Neuronal stem cell (in vitro differentiated cells): ENCODE results near the gene USHBP1.

Experiments
- DNase-seq: peaks from one replicate; pipeline ENCODE4 v3.0.0-alpha.2; 2013; ENCODE audit warnings: low spot score
- H2AFZ ChIP-seq: one replicate; pipeline ENCODE4 v1.6.1; 2013; ENCODE audit warnings: mild to moderate bottlenecking, low read length, inconsistent platforms
- H2AK5ac ChIP-seq: 2 replicates; pipeline ENCODE4 v1.6.1; 2013; ENCODE audit warnings: low read depth, mild to moderate bottlenecking, inconsistent platforms, low read length, moderate library complexity, mixed read lengths
- H2BK120ac ChIP-seq: 2 replicates; pipeline ENCODE4 v1.6.1; 2013; ENCODE audit warnings: low read depth, mild to moderate bottlenecking, inconsistent platforms, low read length, moderate library complexity, mixed read lengths
- H2BK12ac ChIP-seq: one replicate; pipeline ENCODE4 v1.6.1; 2013; ENCODE audit warnings: low read length, inconsistent platforms
- H2BK15ac ChIP-seq: 2 replicates; pipeline ENCODE4 v1.6.1; 2013; ENCODE audit warnings: mild to moderate bottlenecking, low read length, inconsistent platforms, mixed read lengths
- H2BK5ac ChIP-seq: one replicate; pipeline ENCODE4 v1.6.1; 2013; ENCODE audit warnings: inconsistent platforms, mild to moderate bottlenecking, low read length, moderate library complexity
- H3K14ac ChIP-seq: one replicate; pipeline ENCODE4 v1.6.1; 2013; ENCODE audit warnings: low read length, inconsistent platforms
- H3K18ac ChIP-seq: 2 replicates; pipeline ENCODE4 v1.6.1; 2013; ENCODE audit warnings: low read length, inconsistent platforms
- H3K23ac ChIP-seq: 2 replicates; pipeline ENCODE4 v1.6.1; 2013; ENCODE audit warnings: low read depth, mild to moderate bottlenecking, mixed read lengths, low read length, inconsistent platforms; ENCODE audit not compliant: poor library complexity
- H3K27ac ChIP-seq: replicated peaks from 3 replicates; pipeline ENCODE4 v1.5.1; 2013; ENCODE audit warnings: low read length, inconsistent platforms
- H3K27me3 ChIP-seq, 3 experiments: 2 replicates each; pipeline ENCODE4 v1.6.1; 2013; ENCODE audit warnings: low read length in 3 of 3, mild to moderate bottlenecking in 2 of 3, inconsistent platforms in 1 of 3, low read depth in 1 of 3, mixed read lengths in 1 of 3, moderate library complexity in 1 of 3; ENCODE audit not compliant: control insufficient read depth in 3 of 3, insufficient read depth in 3 of 3
- H3K36me3 ChIP-seq, 2 donors: replicated peaks in 1 of 2; 2 replicates each; pipeline ENCODE4 v1.6.1; 2013; ENCODE audit warnings: low read length in 2 of 2; ENCODE audit not compliant: control insufficient read depth in 2 of 2, insufficient read depth in 2 of 2
- H3K4ac ChIP-seq: 2 replicates; pipeline ENCODE4 v1.6.1; 2013; ENCODE audit warnings: inconsistent platforms, mild to moderate bottlenecking, low read length, moderate library complexity
- H3K4me1 ChIP-seq, 2 donors: 1 replicate in 1 of 2; 2 replicates in 1 of 2; pipeline ENCODE4 v1.6.1; 2013; ENCODE audit warnings: low read length in 2 of 2, low read depth in 1 of 2; ENCODE audit not compliant: control insufficient read depth in 2 of 2, insufficient read depth in 1 of 2
- H3K4me2 ChIP-seq: one replicate; pipeline ENCODE4 v1.6.1; 2013; ENCODE audit warnings: mild to moderate bottlenecking, low read length, inconsistent platforms; ENCODE audit not compliant: insufficient read depth, poor library complexity, severe bottlenecking
- H3K4me3 ChIP-seq, 2 donors: 2 replicates each; pipeline ENCODE4 v1.5.1; 2013; ENCODE audit warnings: low read length in 2 of 2, mild to moderate bottlenecking in 2 of 2, inconsistent platforms in 1 of 2, moderate library complexity in 1 of 2
- H3K79me1 ChIP-seq: one replicate; pipeline ENCODE4 v1.6.1; 2013; ENCODE audit warnings: low read depth, mild to moderate bottlenecking, inconsistent platforms, low read length, moderate library complexity
- H3K9ac ChIP-seq: one replicate; pipeline ENCODE4 v1.6.1; 2013; ENCODE audit warnings: mild to moderate bottlenecking, low read depth, low read length, inconsistent platforms; ENCODE audit not compliant: poor library complexity
- H3K9me3 ChIP-seq, 2 donors: replicated peaks in 1 of 2; 2 replicates each; pipeline versions ENCODE3 to v1.6.1; 2013; ENCODE audit warnings: low read length in 2 of 2, mild to moderate bottlenecking in 2 of 2, inconsistent platforms in 1 of 2, low read depth in 1 of 2, mixed read lengths in 1 of 2, moderate library complexity in 1 of 2; ENCODE audit not compliant: control insufficient read depth in 2 of 2, insufficient read depth in 1 of 2
- H4K8ac ChIP-seq: one replicate; pipeline ENCODE4 v1.6.1; 2013; ENCODE audit warnings: low read depth, mild to moderate bottlenecking, inconsistent platforms, low read length, moderate library complexity
- H4K91ac ChIP-seq: one replicate; pipeline ENCODE4 v1.6.1; 2013; ENCODE audit warnings: low read length, low read depth, mild to moderate bottlenecking, inconsistent platforms; ENCODE audit not compliant: poor library complexity
- WGBS, 2 donors: extraction: QIAGEN DNeasy Blood & Tissue Kit; methylation state at CpG; one replicate each; pipeline ENCODE4 v1.1.7; 2013; ENCODE audit warnings: missing lambda C conversion rate in 2 of 2, mixed read lengths in 1 of 2; ENCODE audit not compliant: insufficient read length in 2 of 2, insufficient replicate concordance in 1 of 2; ENCODE audit errors: extremely low coverage in 2 of 2; 5-methylcytosine and 5-hydroxymethylcytosine counted together

The USHBP1 gene

GRCh38 chr19:17240062-17240752 is 24.3 kb downstream of the USHBP1 start:
- peaks cover 6 to 46% of the 10 kb centered on the region in 2 donors for H3K36me3 ChIP-seq
- no peaks in the 10 kb centered on the region for H3K9me3 ChIP-seq
- H3K9ac ChIP-seq: no peak overlapping the region
- H3K27me3 ChIP-seq: no peaks in the 10 kb centered on the region
- H4K91ac ChIP-seq: no peak overlapping the region
- peaks cover 13 to 26% of the 10 kb centered on the region in 2 donors for H3K4me1 ChIP-seq
- no peak overlapping the region for H2BK15ac ChIP-seq
- H2BK12ac ChIP-seq: no peak overlapping the region
- no peak overlapping the region for H3K23ac ChIP-seq
- no CpG with 5 or more reads among the region's 24 CpGs for WGBS, 2 donors
- peak overlapping the region; percentile 57 for H3K18ac ChIP-seq
- peaks cover 21% of the 10 kb centered on the region for H3K79me1 ChIP-seq
- no peak overlapping the region for H3K4me3 ChIP-seq
- no peak overlapping the region for H3K4ac ChIP-seq
- H2AK5ac ChIP-seq: peak overlapping the region; percentile 75
- no peak overlapping the region for H3K27ac ChIP-seq
- no peak overlapping the region for H4K8ac ChIP-seq
- no peak overlapping the region for H3K4me2 ChIP-seq
- peak overlapping the region; percentile 38 for H3K14ac ChIP-seq
- no peak for DNase-seq
- no peak overlapping the region for H2BK120ac ChIP-seq
- no peak overlapping the region for H2BK5ac ChIP-seq
- no peak overlapping the region for H2AFZ ChIP-seq

DNA sequence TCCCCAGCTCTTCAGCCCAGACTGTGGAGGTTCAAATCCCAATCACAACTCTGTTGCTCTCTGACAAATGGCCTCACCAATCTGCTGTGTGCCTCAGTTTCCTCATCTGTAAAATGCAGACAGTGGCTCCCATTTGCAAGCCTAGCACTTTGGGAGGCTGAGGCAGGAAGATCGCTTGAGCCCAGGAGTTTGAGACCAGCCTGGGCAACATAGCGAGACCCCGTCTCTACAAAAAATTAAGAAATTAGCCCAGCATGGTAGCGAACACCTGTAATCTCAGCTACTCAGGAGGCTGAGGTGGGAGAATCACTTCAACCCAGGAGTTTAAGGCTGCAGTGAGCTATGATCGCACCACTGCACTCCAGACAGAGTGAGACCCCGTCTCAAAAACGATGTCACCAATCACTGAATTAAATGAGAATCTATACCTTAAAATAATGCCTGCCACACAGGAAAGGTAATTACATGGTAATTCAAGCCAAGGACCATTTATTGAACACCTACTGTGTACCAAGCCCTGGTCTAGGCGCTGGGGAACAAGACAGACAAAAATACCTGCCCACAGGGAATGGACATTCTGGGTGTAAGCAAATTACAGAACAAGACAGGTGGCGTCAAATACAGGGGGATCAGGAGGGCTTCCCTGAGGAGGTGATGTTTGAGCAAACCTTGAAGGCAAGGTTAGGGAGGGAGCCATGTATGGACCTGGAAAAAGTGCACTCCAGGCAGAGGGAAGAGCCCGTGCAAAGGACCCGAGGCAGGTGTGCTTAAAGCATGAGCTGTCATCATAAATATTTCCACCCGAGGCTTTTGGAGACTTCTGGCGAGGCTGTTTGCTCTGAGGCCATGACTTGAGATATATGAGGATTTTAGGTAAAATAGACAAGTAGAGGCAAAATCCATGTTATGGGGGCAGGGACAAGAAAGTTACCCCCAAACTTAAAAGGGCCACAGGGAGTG is 26.5 kb downstream of the USHBP1 start:
- H3K27ac ChIP-seq: no peak overlapping the region
- no peak overlapping the region for H2AFZ ChIP-seq
- H2BK15ac ChIP-seq: no peak overlapping the region
- no peak overlapping the region for H3K18ac ChIP-seq
- H3K9me3 ChIP-seq: no peaks in the 10 kb centered on the region
- WGBS, 2 donors: no CpG with 5 or more reads among the region's 13 CpGs
- peaks cover 15 to 20% of the 10 kb centered on the region in 2 donors for H3K4me1 ChIP-seq
- H2BK12ac ChIP-seq: no peak overlapping the region
- peaks cover 21% of the 10 kb centered on the region for H3K79me1 ChIP-seq
- H3K36me3 ChIP-seq: peaks cover 9 to 65% of the 10 kb centered on the region in 2 donors
- H3K27me3 ChIP-seq: no peaks in the 10 kb centered on the region
- H3K4me2 ChIP-seq: no peak overlapping the region
- no peak overlapping the region for H4K8ac ChIP-seq
- no peak overlapping the region for H4K91ac ChIP-seq
- no peak overlapping the region for H2BK5ac ChIP-seq
- H3K14ac ChIP-seq: no peak overlapping the region
- H2AK5ac ChIP-seq: no peak overlapping the region
- no peak overlapping the region for H2BK120ac ChIP-seq
- H3K4me3 ChIP-seq: no peak overlapping the region
- no peak for DNase-seq
- no peak overlapping the region for H3K23ac ChIP-seq
- H3K4ac ChIP-seq: no peak overlapping the region
- no peak overlapping the region for H3K9ac ChIP-seq

- H2BK15ac ChIP-seq: peak overlapping the region; percentile 49
- peak overlapping the region; percentile 36 for H3K27ac ChIP-seq
Measured at GRCh38 chr19:17236811-17237543, 27.6 kb downstream of the USHBP1 start.

More at GRCh38 chr19:17236811-17237543, 27.6 kb downstream of the USHBP1 start:
- Histone ChIP-seq H3K18ac (peak overlapping the region; percentile 58), H3K23ac (no peak overlapping the region), H3K9me3 (no peaks in the 10 kb centered on the region), H2BK5ac (peak overlapping the region; percentile 48), H3K9ac (no peak overlapping the region), H3K4me1 (peaks cover 11 to 14% of the 10 kb centered on the region in 2 donors), H3K4ac (no peak overlapping the region), H2BK12ac (no peak overlapping the region), H2BK120ac (no peak overlapping the region), H3K4me3 (no peak overlapping the region), H4K8ac (no peak overlapping the region), H3K4me2 (no peak overlapping the region), H2AK5ac (peak overlapping the region; percentile 2), H2AFZ (no peak overlapping the region), H3K27me3 (no peaks in the 10 kb centered on the region), H3K79me1 (peaks cover 20% of the 10 kb centered on the region), H4K91ac (no peak overlapping the region), H3K36me3 (peaks cover 15 to 76% of the 10 kb centered on the region in 2 donors), H3K14ac (no peak overlapping the region)
- no peak for DNase-seq
- whole genome bisulfite sequencing, 2 donors: no CpG with 5 or more reads among the region's 18 CpGs
